Fibroblast of lung (primary cell): ENCODE results near the gene DCUN1D2. TPM values are rescaled to one million over a fixed set of nuclear protein-coding genes. Genes with fewer than 3 reads are reported as not detected.
A peak's percentile ranks its signal among the peaks of the same experiment; 100 is the strongest.

ENCODE experiments used
- DNase-seq, 2 donors: peaks; one replicate each; pipeline versions ENCODE4 v3.0.0 to v3.0.0-alpha.2; 2010; ENCODE audit warnings: low read depth in 2 of 2
- H2AFZ ChIP-seq: 2 replicates; pipeline ENCODE4 v1.5.1; 2012; ENCODE audit warnings: low read length, control low read depth, inconsistent platforms
- H3K27ac ChIP-seq: 2 replicates; pipeline ENCODE4 v1.5.1; 2011; ENCODE audit warnings: low read length, control low read depth; ENCODE audit not compliant: insufficient read depth
- H3K27me3 ChIP-seq: 2 replicates; pipeline ENCODE4 v1.5.1; 2011; ENCODE audit warnings: mild to moderate bottlenecking, low read length; ENCODE audit not compliant: control insufficient read depth, insufficient read depth
- H3K36me3 ChIP-seq: 2 replicates; pipeline ENCODE4 v1.5.1; 2011; ENCODE audit warnings: low read length; ENCODE audit not compliant: control insufficient read depth, insufficient read depth
- H3K4me1 ChIP-seq: 2 replicates; pipeline ENCODE4 v1.5.1; 2011; ENCODE audit warnings: low read length; ENCODE audit not compliant: control insufficient read depth, insufficient read depth; ENCODE audit errors: extremely low read depth
- H3K4me2 ChIP-seq: 2 replicates; pipeline ENCODE4 v1.5.1; 2011; ENCODE audit warnings: low read length, control low read depth; ENCODE audit not compliant: insufficient read depth; ENCODE audit errors: extremely low read depth
- H3K4me3 ChIP-seq, 4 experiments: fragments of 200-600 bp in 1 of 4; sonication (generic) in 1 of 4; replicated peaks in 1 of 4; 2 replicates each; pipeline ENCODE4 v1.5.1; 2011 to 2016; ENCODE audit warnings: low read length in 4 of 4, low read depth in 3 of 4, mild to moderate bottlenecking in 3 of 4, control low read depth in 2 of 4, inconsistent platforms in 1 of 4, mixed read lengths in 1 of 4; ENCODE audit not compliant: insufficient read depth in 1 of 4; ENCODE audit errors: control extremely low read depth in 1 of 4
- H3K79me2 ChIP-seq: 2 replicates; pipeline ENCODE4 v1.5.1; 2012; ENCODE audit warnings: mild to moderate bottlenecking, low read length, inconsistent platforms; ENCODE audit not compliant: control insufficient read depth, insufficient read depth
- H3K9ac ChIP-seq: 2 replicates; pipeline ENCODE4 v1.5.1; 2011; ENCODE audit warnings: mild to moderate bottlenecking, low read length, control low read depth; ENCODE audit not compliant: insufficient read depth
- H3K9me3 ChIP-seq: 2 replicates; pipeline ENCODE4 v1.5.1; 2012; ENCODE audit warnings: low read depth, low read length; ENCODE audit not compliant: control insufficient read depth, insufficient read depth
- H4K20me1 ChIP-seq: 2 replicates; pipeline ENCODE4 v1.5.1; 2011; ENCODE audit warnings: low read length; ENCODE audit not compliant: control insufficient read depth, insufficient read depth; ENCODE audit errors: extremely low read depth
- EZH2 ChIP-seq: IDR thresholded peaks from 2 replicates; pipeline ENCODE4 v1.5.1; 2012; ENCODE audit warnings: low read length, control low read depth, mild to moderate bottlenecking; ENCODE audit errors: missing control alignments
- polyA plus RNA-seq, 2 donors: library from polyadenylated mRNA; depleted of rRNA in 1 of 2; stranded (reverse) in 1 of 2; unstranded in 1 of 2; fragments of >200 nt; gene quantifications; 2 replicates each; pipeline ENCODE4 v1.2.1, GENCODE V29; 2011 to 2012; ENCODE audit warnings: missing spikeins in 1 of 2
- total RNA-seq: library from RNA; depleted of rRNA; stranded (reverse); fragments of >200 nt; gene quantifications from 2 replicates; pipeline ENCODE4 v1.2.1, GENCODE V29; 2014
- TF ChIP-seq, protein P1 (sequence below), 2 donors: IDR thresholded peaks in 1 of 2; conservative IDR thresholded peaks in 1 of 2; 1 replicate in 1 of 2; 2 replicates in 1 of 2; pipeline ENCODE4 v1.5.1; 2011 to 2012; ENCODE audit warnings: low read length in 2 of 2, control low read depth in 1 of 2, inconsistent platforms in 1 of 2, low read depth in 1 of 2, mild to moderate bottlenecking in 1 of 2

The DCUN1D2 gene
- total and polyA plus RNA-seq, 2 donors (not counting 1 experiment from before 2014, with no cell fraction given): 10.7 to 11.6 TPM

DNA sequence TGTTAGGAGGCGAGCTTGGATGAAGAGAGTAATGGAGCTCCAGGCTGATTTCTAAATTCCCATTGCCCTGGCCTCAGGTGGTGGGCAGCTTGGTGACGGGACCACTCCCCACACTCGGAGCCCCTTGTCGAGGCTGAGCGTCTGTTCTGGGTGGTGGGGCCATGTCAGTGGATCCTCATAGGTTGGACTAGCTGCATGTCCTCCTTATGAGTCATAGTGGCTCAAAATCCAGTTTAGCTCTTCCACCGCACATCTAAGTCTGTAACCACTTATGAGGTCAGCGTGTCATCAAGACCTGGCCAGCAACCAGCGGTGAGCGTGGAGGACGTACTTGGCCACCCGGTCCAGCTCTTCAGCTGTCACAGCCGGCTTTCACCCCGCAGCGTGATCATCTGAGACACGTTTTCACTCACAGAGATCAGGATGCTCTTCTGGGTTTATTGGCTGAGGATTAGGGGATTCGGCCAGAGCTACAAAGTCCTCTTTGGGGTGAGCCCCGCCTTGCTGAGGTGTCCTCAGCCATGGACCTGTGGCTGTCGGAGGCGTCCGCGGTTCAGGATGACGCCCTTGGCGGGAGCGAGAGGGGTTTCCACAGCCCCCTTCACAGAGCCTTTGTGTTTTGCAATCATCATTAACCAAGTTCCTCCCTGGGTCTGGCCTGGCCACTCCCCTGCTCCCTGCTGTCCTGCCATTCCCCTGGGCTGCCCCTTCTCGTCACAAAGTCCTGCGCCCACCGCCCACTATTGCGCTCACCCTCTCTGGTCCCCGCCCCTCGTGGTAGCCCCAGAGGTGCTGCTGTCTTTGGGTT is 79.1 kb downstream of the DCUN1D2 start:
- H3K4me2 ChIP-seq: peak overlapping the region; percentile 76

DNA sequence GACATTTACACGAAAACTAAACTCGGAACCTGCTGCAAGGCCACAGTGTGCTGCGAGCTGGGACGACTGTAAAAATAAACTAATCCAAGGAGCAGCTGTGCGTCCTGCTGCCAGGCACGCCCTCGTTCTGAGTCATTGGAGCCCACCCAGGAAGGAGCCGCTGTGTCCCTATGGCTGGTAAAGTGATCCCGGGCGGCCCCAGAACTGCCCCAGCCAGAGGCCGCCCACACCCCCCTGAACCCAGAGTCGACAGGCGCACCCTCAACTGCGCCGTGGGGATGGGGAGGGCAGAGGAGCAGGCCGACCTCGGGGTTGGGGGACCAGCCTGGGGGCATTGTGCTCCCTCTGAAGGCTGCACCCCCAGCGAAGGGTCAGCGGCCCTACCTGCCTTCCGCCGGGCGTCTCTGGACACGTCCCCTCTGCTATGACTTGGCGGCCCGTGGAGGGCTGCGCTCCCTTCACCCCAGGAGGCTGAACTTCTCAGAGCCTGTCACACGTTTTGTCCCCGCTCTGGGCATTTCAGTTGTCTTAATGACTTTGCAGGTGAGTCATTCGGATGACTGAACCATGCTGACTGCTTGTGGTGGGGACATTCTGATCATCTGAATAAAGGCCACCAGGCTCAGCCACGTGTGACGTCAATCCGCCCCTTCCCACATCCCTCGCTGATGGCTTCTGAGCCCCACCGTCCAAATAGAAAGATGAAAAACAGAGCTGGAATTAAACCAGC is 79.9 kb downstream of the DCUN1D2 start:
- no peak for TF ChIP-seq EZH2
- TF ChIP-seq, protein P1, sequence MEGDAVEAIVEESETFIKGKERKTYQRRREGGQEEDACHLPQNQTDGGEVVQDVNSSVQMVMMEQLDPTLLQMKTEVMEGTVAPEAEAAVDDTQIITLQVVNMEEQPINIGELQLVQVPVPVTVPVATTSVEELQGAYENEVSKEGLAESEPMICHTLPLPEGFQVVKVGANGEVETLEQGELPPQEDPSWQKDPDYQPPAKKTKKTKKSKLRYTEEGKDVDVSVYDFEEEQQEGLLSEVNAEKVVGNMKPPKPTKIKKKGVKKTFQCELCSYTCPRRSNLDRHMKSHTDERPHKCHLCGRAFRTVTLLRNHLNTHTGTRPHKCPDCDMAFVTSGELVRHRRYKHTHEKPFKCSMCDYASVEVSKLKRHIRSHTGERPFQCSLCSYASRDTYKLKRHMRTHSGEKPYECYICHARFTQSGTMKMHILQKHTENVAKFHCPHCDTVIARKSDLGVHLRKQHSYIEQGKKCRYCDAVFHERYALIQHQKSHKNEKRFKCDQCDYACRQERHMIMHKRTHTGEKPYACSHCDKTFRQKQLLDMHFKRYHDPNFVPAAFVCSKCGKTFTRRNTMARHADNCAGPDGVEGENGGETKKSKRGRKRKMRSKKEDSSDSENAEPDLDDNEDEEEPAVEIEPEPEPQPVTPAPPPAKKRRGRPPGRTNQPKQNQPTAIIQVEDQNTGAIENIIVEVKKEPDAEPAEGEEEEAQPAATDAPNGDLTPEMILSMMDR (conservative IDR thresholded peaks at IDR 0.05 in 1 of 2, IDR thresholded peaks at IDR 0.05 in 1 of 2; ENCODE audit: low read depth in 1 of 2, low read length in 2 of 2): no peak
- Histone ChIP-seq H3K36me3 (no peaks in the 10 kb centered on the region), H3K27me3 (no peaks in the 10 kb centered on the region), H3K9me3 (no peaks in the 10 kb centered on the region), H3K4me2 (peak overlapping the region; percentile 76), H3K79me2 (no peaks in the 10 kb centered on the region), H3K4me3 (peak overlapping the region; percentile 7 to 38 (median 18)), H2AFZ (peak overlapping the region; percentile 19), H3K27ac (peak overlapping the region; percentile 98), H4K20me1 (no peaks in the 10 kb centered on the region), H3K4me1 (peaks cover 15% of the 10 kb centered on the region), H3K9ac (peak overlapping the region; percentile 62)
- peak; percentile 87 to 91 for DNase-seq

More for the DNA sequence above, 79.1 kb downstream of the DCUN1D2 start:
- peak overlapping the region; percentile 98 for H3K27ac ChIP-seq
- peak overlapping the region in 3 of 4 experiments; percentile 18 to 38 (median 19) for H3K4me3 ChIP-seq
- peaks cover 15% of the 10 kb centered on the region for H3K4me1 ChIP-seq
- peak overlapping the region; percentile 62 for H3K9ac ChIP-seq
- no peaks in the 10 kb centered on the region for H4K20me1 ChIP-seq
- peak overlapping the region; percentile 19 for H2AFZ ChIP-seq
- H3K27me3 ChIP-seq: no peaks in the 10 kb centered on the region
- DNase-seq: peak; percentile 97 to 98
- H3K9me3 ChIP-seq: no peaks in the 10 kb centered on the region
- H3K36me3 ChIP-seq: no peaks in the 10 kb centered on the region
- TF ChIP-seq, protein P1 (conservative IDR thresholded peaks at IDR 0.05 in 1 of 2, IDR thresholded peaks at IDR 0.05 in 1 of 2; ENCODE audit: low read depth in 1 of 2, low read length in 2 of 2): no peak
- no peak for TF ChIP-seq EZH2
- H3K79me2 ChIP-seq: no peaks in the 10 kb centered on the region

DNA sequence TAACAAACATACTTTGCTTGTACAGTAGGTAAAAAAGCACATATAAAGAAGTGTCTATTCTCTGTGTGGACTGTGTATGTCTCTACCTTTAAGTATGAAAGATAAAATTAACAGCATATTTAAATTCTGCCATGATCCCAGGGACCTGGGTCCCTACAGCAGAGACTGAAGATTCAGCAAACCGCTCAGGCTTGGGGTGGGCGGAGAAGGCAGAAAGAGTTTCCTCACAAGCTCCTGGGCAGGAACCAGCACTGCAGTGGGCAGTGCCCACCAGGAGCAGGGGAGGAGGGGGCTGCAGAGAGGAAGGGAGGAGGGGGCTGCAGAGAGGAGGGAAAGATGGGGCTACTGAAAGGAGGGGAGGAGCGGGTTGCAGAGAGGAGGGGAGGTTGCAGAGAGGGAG is 81.9 kb downstream of the DCUN1D2 start:
- H3K4me3 ChIP-seq: no peak overlapping the region
- no peaks in the 10 kb centered on the region for H3K79me2 ChIP-seq
- TF ChIP-seq EZH2: no peak
- TF ChIP-seq, protein P1 (conservative IDR thresholded peaks at IDR 0.05 in 1 of 2, IDR thresholded peaks at IDR 0.05 in 1 of 2; ENCODE audit: low read depth in 1 of 2, low read length in 2 of 2): no peak
- no peaks in the 10 kb centered on the region for H3K27me3 ChIP-seq
- H2AFZ ChIP-seq: no peak overlapping the region
- no peaks in the 10 kb centered on the region for H3K9me3 ChIP-seq
- H4K20me1 ChIP-seq: no peaks in the 10 kb centered on the region
- peaks cover 15% of the 10 kb centered on the region for H3K4me1 ChIP-seq
- no peaks in the 10 kb centered on the region for H3K36me3 ChIP-seq
- no peak overlapping the region for H3K4me2 ChIP-seq
- DNase-seq: no peak
- H3K27ac ChIP-seq: no peak overlapping the region
- no peak overlapping the region for H3K9ac ChIP-seq
